Measurements from ENCODE around the gene STMND1. TPM values are rescaled to one million over a fixed set of nuclear protein-coding genes. Genes with fewer than 3 reads are reported as not detected.

Gene STMND1
- total RNA-seq, 1 donor from 2014 or later = not detected

- no peak for DNase-seq (ENCODE audit: low read depth)
Measured at GRCh38 chr6:17161076-17161475, 59.2 kb downstream of the STMND1 start.

- no peak for DNase-seq (ENCODE audit: low read depth)
Measured at GRCh38 chr6:17165383-17165782, 63.5 kb downstream of the STMND1 start.

- peak; percentile 58 for DNase-seq (ENCODE audit: low read depth)
Measured at GRCh38 chr6:17167327-17167979, 65.6 kb downstream of the STMND1 start.

- no peak for DNase-seq (ENCODE audit: low read depth)
Measured at GRCh38 chr6:17169291-17169690, 67.4 kb downstream of the STMND1 start.

- no peak for DNase-seq (ENCODE audit: low read depth)
Measured at GRCh38 chr6:17169711-17170110, 67.9 kb downstream of the STMND1 start.

- no peak for DNase-seq (ENCODE audit: low read depth)
Measured at GRCh38 chr6:17172836-17173470, 71.1 kb downstream of the STMND1 start.

GRCh38 chr6:17178326-17178725, 76.5 kb downstream of the STMND1 start:
- DNase-seq (ENCODE audit: low read depth) = no peak

GRCh38 chr6:17178754-17179529, 77.1 kb downstream of the STMND1 start:
- DNase-seq (ENCODE audit: low read depth) = peak; percentile 33

GRCh38 chr6:17179530-17180073, 77.8 kb downstream of the STMND1 start:
- DNase-seq (ENCODE audit: low read depth) = peak; percentile 11

Other genes starting within 250 kb of the STMND1 start
- gene RBM24, start 179.3 kb downstream of the STMND1 start, total RNA-seq = 2.4 and 3.1 TPM in 2 replicates